ENCODE measurements around the gene CDH2.
"Not testable (repeated sequence)": the region's sequence is repeated elsewhere in the genome, so short reads cannot be mapped to it uniquely, and the experiment has no call there.

DNA sequence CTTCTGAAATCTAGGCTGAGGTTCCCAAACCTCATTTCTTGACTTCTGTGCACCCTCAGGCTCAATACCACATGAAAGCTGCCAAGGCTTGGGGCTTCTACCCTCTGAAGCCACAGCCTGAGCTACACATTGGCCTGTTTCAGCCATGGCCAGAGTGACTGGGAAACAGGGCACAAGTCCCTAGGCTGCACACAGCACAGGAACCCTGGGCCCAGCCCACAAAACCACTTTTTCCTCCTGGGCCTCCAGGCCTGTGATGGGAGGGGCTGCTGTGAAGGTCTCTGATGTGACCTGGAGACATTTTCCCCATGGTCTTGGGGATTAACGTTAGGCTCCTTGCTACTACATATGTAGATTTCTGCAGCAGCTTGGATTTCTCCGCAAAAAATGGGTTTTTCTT lies 270.7 kb downstream of the CDH2 start:
- TF ChIP-seq TOX (CRISPR knock-in tag; IDR thresholded peaks at IDR 0.05; ENCODE audit: borderline replicate concordance); OSR1 (CRISPR knock-in tag; IDR thresholded peaks at IDR 0.05): not testable (repeated sequence)
- TF ChIP-seq, protein P1, sequence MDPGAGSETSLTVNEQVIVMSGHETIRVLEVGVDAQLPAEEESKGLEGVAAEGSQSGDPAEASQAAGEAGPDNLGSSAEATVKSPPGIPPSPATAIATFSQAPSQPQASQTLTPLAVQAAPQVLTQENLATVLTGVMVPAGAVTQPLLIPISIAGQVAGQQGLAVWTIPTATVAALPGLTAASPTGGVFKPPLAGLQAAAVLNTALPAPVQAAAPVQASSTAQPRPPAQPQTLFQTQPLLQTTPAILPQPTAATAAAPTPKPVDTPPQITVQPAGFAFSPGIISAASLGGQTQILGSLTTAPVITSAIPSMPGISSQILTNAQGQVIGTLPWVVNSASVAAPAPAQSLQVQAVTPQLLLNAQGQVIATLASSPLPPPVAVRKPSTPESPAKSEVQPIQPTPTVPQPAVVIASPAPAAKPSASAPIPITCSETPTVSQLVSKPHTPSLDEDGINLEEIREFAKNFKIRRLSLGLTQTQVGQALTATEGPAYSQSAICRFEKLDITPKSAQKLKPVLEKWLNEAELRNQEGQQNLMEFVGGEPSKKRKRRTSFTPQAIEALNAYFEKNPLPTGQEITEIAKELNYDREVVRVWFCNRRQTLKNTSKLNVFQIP (CRISPR knock-in tag; IDR thresholded peaks at IDR 0.05; ENCODE audit: borderline replicate concordance, low read depth), result not testable (repeated sequence)
